HEK293 (cell line): ENCODE data around the gene XPR1.

Experiments used
- CTCF ChIA-PET: fragments of 350-600 bp; formaldehyde crosslinking; extraction: SDS; loops from one replicate; lab custom pipeline; 2021; ENCODE audit warnings: antibody characterized with exemption; lab: Yijun Ruan, JAX
- POLR2A ChIA-PET: fragments of 300-600 bp; formaldehyde crosslinking; extraction: SDS; loops from one replicate; lab custom pipeline; 2020; ENCODE audit warnings: antibody characterized with exemption, inconsistent platforms; lab: Yijun Ruan, JAX
- H3K27ac ChIP-seq: fragments of 200-500 bp; sonication (Bioruptor generic); 2 replicates; pipeline ENCODE4 v1.5.1; 2014; ENCODE audit warnings: low read depth, low read length, control low read depth, inconsistent platforms; ENCODE audit errors: extremely low read depth
- H3K36me3 ChIP-seq, 2 experiments: fragments of 200-500 bp in 1 of 2; sonication (Bioruptor generic) in 1 of 2; 1 replicate in 1 of 2; 2 replicates in 1 of 2; pipeline ENCODE4 v1.5.1; 2014 to 2017; ENCODE audit warnings: inconsistent platforms in 2 of 2, low read length in 2 of 2; ENCODE audit not compliant: control insufficient read depth in 2 of 2, insufficient read depth in 1 of 2
- H3K4me1 ChIP-seq: fragments of 200-500 bp; sonication (Bioruptor generic); 2 replicates; pipeline ENCODE4 v1.5.1; 2014; ENCODE audit warnings: mild to moderate bottlenecking, low read length, inconsistent platforms; ENCODE audit not compliant: control insufficient read depth, insufficient read depth
- H3K4me3 ChIP-seq: 2 replicates; pipeline ENCODE4 v1.5.1; 2011; ENCODE audit warnings: low read depth, mild to moderate bottlenecking, control low read depth, low read length, moderate library complexity
- H3K9me3 ChIP-seq: fragments of 200-500 bp; sonication (Bioruptor generic); 2 replicates; pipeline ENCODE4 v1.5.1; 2014; ENCODE audit warnings: low read depth, low read length, inconsistent platforms; ENCODE audit not compliant: control insufficient read depth, insufficient read depth
- GLI4 ChIP-seq: fragments of 450-650 bp; formaldehyde crosslinking; IDR thresholded peaks from 2 replicates; pipeline ENCODE4 v1.5.1; 2016; ENCODE audit warnings: missing biosample characterization, missing genetic modification characterization
- GLIS2 ChIP-seq: fragments of 450-650 bp; formaldehyde crosslinking; IDR thresholded peaks from 2 replicates; pipeline ENCODE4 v1.5.1; 2016; ENCODE audit warnings: missing biosample characterization, missing genetic modification characterization
- ZBTB1 ChIP-seq: fragments of 450-650 bp; formaldehyde crosslinking; IDR thresholded peaks from 2 replicates; pipeline ENCODE4 v1.5.1; 2016; ENCODE audit warnings: missing biosample characterization, missing genetic modification characterization
- ZNF510 ChIP-seq: fragments of 450-650 bp; formaldehyde crosslinking; IDR thresholded peaks from 2 replicates; pipeline ENCODE4 v1.5.1; 2018; ENCODE audit warnings: mild to moderate bottlenecking, missing genetic modification characterization, missing biosample characterization; ENCODE audit not compliant: insufficient replicate concordance
- ZNF521 ChIP-seq: fragments of 450-650 bp; formaldehyde crosslinking; IDR thresholded peaks from 2 replicates; pipeline ENCODE4 v1.5.1; 2017; ENCODE audit warnings: missing biosample characterization, mild to moderate bottlenecking, missing genetic modification characterization
- ZNF777 ChIP-seq: fragments of 450-650 bp; formaldehyde crosslinking; IDR thresholded peaks from 2 replicates; pipeline ENCODE4 v1.5.1; 2017; ENCODE audit warnings: missing biosample characterization, missing genetic modification characterization, borderline replicate concordance
- ZSCAN30 ChIP-seq: fragments of 450-650 bp; IDR thresholded peaks from 2 replicates; pipeline ENCODE4 v1.5.1; 2018; ENCODE audit warnings: missing biosample characterization, mild to moderate bottlenecking, missing genetic modification characterization, moderate library complexity
- TF ChIP-seq, protein P1 (sequence below): fragments of 450-650 bp; formaldehyde crosslinking; IDR thresholded peaks from 2 replicates; pipeline ENCODE4 v1.5.1; 2016; ENCODE audit warnings: missing biosample characterization, missing genetic modification characterization
- TF ChIP-seq, protein P2 (sequence below): fragments of 450-650 bp; formaldehyde crosslinking; IDR thresholded peaks from 2 replicates; pipeline ENCODE4 v1.5.1; 2016; ENCODE audit warnings: missing biosample characterization, missing genetic modification characterization
- TF ChIP-seq, protein P3 (sequence below): fragments of 450-650 bp; formaldehyde crosslinking; IDR thresholded peaks from 2 replicates; pipeline ENCODE4 v1.5.1; 2016; ENCODE audit warnings: missing biosample characterization, missing genetic modification characterization

XPR1 gene

DNA sequence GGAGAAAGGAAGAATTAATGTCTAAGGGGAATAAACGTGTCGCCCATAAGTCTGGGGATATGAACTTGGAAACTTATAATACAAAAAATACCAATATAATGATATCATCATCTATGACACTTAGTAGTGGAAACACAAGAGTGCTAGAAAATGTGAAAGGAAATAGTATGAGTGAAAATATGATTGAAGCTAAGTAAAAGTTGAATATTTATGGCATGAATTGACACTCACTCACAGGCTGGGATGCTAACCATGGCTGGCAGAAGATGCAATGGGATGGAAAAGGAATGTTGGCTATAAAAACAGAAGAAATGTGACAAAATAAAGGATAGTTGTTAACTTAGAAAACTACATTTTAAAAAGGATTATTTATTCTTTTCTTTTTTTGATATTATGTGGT, 120.1 kb downstream of the XPR1 start:
- CTCF ChIA-PET = interaction anchor here (0.7 kb wide), 2 partner anchors 274 to 937 kb away, joined by 3 read pairs; no protein-coding TSS in a partner anchor
- Histone ChIP-seq H3K9me3 (no peaks in the 10 kb centered on the region), H3K4me3 (no peak overlapping the region), H3K4me1 (no peaks in the 10 kb centered on the region), H3K27ac (no peak overlapping the region), H3K36me3 (no peaks in the 10 kb centered on the region)
- POLR2A ChIA-PET = no interaction called here
- TF ChIP-seq, protein P1, sequence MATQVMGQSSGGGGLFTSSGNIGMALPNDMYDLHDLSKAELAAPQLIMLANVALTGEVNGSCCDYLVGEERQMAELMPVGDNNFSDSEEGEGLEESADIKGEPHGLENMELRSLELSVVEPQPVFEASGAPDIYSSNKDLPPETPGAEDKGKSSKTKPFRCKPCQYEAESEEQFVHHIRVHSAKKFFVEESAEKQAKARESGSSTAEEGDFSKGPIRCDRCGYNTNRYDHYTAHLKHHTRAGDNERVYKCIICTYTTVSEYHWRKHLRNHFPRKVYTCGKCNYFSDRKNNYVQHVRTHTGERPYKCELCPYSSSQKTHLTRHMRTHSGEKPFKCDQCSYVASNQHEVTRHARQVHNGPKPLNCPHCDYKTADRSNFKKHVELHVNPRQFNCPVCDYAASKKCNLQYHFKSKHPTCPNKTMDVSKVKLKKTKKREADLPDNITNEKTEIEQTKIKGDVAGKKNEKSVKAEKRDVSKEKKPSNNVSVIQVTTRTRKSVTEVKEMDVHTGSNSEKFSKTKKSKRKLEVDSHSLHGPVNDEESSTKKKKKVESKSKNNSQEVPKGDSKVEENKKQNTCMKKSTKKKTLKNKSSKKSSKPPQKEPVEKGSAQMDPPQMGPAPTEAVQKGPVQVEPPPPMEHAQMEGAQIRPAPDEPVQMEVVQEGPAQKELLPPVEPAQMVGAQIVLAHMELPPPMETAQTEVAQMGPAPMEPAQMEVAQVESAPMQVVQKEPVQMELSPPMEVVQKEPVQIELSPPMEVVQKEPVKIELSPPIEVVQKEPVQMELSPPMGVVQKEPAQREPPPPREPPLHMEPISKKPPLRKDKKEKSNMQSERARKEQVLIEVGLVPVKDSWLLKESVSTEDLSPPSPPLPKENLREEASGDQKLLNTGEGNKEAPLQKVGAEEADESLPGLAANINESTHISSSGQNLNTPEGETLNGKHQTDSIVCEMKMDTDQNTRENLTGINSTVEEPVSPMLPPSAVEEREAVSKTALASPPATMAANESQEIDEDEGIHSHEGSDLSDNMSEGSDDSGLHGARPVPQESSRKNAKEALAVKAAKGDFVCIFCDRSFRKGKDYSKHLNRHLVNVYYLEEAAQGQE (tag by site-specific recombination) = no peak

DNA sequence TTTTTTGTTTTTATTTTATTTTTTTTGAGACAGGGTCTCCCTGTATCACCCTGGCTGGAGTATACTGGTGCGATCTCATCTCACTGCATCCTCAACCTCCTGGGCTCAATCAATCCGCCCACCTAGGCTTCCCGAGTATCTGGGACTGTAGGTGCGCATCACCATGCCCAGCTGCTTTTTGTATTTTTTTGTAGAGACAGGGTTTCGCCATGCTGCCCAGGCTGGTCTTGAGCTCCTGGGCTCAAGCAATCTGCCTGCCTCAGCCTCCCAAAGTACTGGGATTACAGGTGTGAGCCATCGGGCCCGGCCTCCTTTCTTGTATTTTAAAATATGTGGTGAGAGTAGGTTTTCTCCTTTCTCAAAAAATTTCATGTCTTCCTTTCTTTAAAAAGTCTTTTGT, 122.6 kb downstream of the XPR1 start:
- POLR2A ChIA-PET = no interaction called here
- CTCF ChIA-PET = no interaction called here
- Histone ChIP-seq H3K36me3 (no peaks in the 10 kb centered on the region), H3K4me1 (no peaks in the 10 kb centered on the region), H3K4me3 (no peak overlapping the region), H3K27ac (no peak overlapping the region), H3K9me3 (no peaks in the 10 kb centered on the region)
- TF ChIP-seq GLI4 (tag by site-specific recombination) (no peak), ZNF521 (tag by site-specific recombination) (no peak), ZNF510 (no peak), ZSCAN30 (tag by site-specific recombination) (no peak)
- TF ChIP-seq, protein P1 (tag by site-specific recombination) = no peak
- TF ChIP-seq, protein P2, sequence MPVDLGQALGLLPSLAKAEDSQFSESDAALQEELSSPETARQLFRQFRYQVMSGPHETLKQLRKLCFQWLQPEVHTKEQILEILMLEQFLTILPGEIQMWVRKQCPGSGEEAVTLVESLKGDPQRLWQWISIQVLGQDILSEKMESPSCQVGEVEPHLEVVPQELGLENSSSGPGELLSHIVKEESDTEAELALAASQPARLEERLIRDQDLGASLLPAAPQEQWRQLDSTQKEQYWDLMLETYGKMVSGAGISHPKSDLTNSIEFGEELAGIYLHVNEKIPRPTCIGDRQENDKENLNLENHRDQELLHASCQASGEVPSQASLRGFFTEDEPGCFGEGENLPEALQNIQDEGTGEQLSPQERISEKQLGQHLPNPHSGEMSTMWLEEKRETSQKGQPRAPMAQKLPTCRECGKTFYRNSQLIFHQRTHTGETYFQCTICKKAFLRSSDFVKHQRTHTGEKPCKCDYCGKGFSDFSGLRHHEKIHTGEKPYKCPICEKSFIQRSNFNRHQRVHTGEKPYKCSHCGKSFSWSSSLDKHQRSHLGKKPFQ (tag by site-specific recombination) = no peak

DNA sequence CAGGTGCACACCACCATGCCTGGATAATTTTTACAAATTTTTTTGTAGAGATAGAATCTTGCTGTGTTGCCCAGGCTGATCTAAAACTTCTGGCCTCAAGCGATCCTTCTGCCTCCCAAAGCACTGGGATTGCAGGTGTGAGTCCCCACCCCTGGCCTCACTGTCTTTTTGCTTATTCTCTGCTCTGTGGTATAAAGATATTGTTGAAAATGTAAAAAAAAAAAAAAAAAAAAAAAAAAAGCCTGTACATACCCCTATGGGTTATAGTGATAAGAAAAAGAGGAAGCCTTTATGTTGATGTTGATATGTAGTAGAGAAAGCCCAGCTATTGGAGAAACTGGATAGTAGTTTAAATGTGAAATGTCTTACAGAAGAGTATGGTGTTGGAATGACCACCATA, 125.8 kb downstream of the XPR1 start:
- TF ChIP-seq, protein P3, sequence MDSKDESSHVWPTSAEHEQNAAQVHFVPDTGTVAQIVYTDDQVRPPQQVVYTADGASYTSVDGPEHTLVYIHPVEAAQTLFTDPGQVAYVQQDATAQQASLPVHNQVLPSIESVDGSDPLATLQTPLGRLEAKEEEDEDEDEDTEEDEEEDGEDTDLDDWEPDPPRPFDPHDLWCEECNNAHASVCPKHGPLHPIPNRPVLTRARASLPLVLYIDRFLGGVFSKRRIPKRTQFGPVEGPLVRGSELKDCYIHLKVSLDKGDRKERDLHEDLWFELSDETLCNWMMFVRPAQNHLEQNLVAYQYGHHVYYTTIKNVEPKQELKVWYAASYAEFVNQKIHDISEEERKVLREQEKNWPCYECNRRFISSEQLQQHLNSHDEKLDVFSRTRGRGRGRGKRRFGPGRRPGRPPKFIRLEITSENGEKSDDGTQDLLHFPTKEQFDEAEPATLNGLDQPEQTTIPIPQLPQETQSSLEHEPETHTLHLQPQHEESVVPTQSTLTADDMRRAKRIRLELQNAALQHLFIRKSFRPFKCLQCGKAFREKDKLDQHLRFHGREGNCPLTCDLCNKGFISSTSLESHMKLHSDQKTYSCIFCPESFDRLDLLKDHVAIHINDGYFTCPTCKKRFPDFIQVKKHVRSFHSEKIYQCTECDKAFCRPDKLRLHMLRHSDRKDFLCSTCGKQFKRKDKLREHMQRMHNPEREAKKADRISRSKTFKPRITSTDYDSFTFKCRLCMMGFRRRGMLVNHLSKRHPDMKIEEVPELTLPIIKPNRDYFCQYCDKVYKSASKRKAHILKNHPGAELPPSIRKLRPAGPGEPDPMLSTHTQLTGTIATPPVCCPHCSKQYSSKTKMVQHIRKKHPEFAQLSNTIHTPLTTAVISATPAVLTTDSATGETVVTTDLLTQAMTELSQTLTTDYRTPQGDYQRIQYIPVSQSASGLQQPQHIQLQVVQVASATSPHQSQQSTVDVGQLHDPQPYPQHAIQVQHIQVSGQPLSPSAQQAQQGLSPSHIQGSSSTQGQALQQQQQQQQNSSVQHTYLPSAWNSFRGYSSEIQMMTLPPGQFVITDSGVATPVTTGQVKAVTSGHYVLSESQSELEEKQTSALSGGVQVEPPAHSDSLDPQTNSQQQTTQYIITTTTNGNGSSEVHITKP (tag by site-specific recombination) = no peak
- TF ChIP-seq ZBTB1 (tag by site-specific recombination) (no peak), ZNF777 (tag by site-specific recombination) (no peak), GLIS2 (tag by site-specific recombination) (no peak)
- Histone ChIP-seq H3K27ac (no peak overlapping the region), H3K4me1 (no peaks in the 10 kb centered on the region), H3K9me3 (no peaks in the 10 kb centered on the region), H3K36me3 (no peaks in the 10 kb centered on the region), H3K4me3 (no peak overlapping the region)
- ChIA-PET POLR2A (no interaction called here), CTCF (no interaction called here)
